ENCODE results near the gene SPEM3.

The SPEM3 gene

DNA sequence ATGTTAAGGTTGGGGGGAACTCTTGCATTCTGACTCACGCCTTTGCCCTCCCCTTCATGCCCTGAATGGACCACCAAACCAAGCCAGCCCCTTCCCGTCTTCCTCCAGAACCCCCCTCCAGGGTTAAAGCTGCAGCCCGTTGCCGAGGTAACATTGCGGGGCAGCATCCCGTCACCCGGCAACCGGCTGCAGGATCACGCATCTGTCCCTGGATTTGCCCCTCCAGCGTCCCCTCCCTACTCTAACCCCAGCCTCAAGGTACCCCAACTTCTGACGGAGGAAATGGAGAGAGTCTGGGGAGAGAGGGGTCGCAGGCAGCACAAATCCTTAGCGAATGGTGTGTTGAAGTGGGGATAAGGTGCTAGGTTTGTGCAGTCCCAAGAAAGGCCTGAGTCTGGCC, 21.6 kb upstream of the SPEM3 start:
- H3K4me1 Mint-ChIP-seq (ENCODE audit: low read depth in 2 of 2), result peaks cover 8 to 13% of the 10 kb centered on the region in 2 donors
- no peak overlapping the region for H3K27ac Mint-ChIP-seq
- no peaks in the 10 kb centered on the region for H3K9me3 Mint-ChIP-seq
- no peak for DNase-seq
- H3K27me3 Mint-ChIP-seq, result no peaks in the 10 kb centered on the region
- H3K4me3 Mint-ChIP-seq, result peak overlapping the region in 1 of 2 donors; percentile 47
- H3K36me3 Mint-ChIP-seq (ENCODE audit: insufficient read depth), result peaks cover 18% of the 10 kb centered on the region
- no peak for ATAC-seq (replicated peaks)

- H3K4me1 Mint-ChIP-seq (ENCODE audit: low read depth in 2 of 2), result peaks cover 8 to 13% of the 10 kb centered on the region in 2 donors
- H3K36me3 Mint-ChIP-seq (ENCODE audit: insufficient read depth), result peaks cover 18% of the 10 kb centered on the region
- no peak for ATAC-seq (replicated peaks)
- peak within 1 kb of the TSS in 1 of 2 donors; percentile 47 for H3K4me3 Mint-ChIP-seq
- H3K9me3 Mint-ChIP-seq, result no peaks in the 10 kb centered on the region
- no peak for DNase-seq
- H3K27me3 Mint-ChIP-seq, result no peaks in the 10 kb centered on the region
- no peak within 1 kb of the TSS for H3K27ac Mint-ChIP-seq
Observed at GRCh38 chr17:7407485-7408251, 21.0 kb upstream of the SPEM3 start, which contains the start of gene NLGN2. TSS of gene NLGN2 (plus strand) at chr17:7407845. CDS start at chr17:7408256, 411 bp downstream.

DNA sequence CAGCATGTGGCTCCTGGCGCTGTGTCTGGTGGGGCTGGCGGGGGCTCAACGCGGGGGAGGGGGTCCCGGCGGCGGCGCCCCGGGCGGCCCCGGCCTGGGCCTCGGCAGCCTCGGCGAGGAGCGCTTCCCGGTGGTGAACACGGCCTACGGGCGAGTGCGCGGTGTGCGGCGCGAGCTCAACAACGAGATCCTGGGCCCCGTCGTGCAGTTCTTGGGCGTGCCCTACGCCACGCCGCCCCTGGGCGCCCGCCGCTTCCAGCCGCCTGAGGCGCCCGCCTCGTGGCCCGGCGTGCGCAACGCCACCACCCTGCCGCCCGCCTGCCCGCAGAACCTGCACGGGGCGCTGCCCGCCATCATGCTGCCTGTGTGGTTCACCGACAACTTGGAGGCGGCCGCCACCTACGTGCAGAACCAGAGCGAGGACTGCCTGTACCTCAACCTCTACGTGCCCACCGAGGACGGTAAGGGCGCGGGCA, 20.4 kb upstream of the SPEM3 start:
- peaks cover 18% of the 10 kb centered on the region for H3K36me3 Mint-ChIP-seq (ENCODE audit: insufficient read depth)
- ATAC-seq (replicated peaks) (peak; percentile 9), DNase-seq (peak in 2 of 3 experiments; percentile 17 to 34)
- H3K27me3 Mint-ChIP-seq, result no peaks in the 10 kb centered on the region
- peaks cover 6 to 8% of the 10 kb centered on the region in 2 donors for H3K4me1 Mint-ChIP-seq (ENCODE audit: low read depth in 2 of 2)
- H3K27ac Mint-ChIP-seq, result no peak overlapping the region
- H3K4me3 Mint-ChIP-seq, result no peak overlapping the region
- no peaks in the 10 kb centered on the region for H3K9me3 Mint-ChIP-seq

GRCh38 chr17:7408863-7409262, 19.8 kb upstream of the SPEM3 start:
- ATAC-seq (replicated peaks) (no peak), DNase-seq (no peak)
- Mint-ChIP-seq H3K36me3 (ENCODE audit: insufficient read depth) (peaks cover 18% of the 10 kb centered on the region), H3K27ac (no peak overlapping the region), H3K4me3 (peak overlapping the region in 1 of 2 donors; percentile 51), H3K9me3 (no peaks in the 10 kb centered on the region), H3K4me1 (ENCODE audit: low read depth in 2 of 2) (peaks cover 6% of the 10 kb centered on the region in 2 donors), H3K27me3 (no peaks in the 10 kb centered on the region)

DNA sequence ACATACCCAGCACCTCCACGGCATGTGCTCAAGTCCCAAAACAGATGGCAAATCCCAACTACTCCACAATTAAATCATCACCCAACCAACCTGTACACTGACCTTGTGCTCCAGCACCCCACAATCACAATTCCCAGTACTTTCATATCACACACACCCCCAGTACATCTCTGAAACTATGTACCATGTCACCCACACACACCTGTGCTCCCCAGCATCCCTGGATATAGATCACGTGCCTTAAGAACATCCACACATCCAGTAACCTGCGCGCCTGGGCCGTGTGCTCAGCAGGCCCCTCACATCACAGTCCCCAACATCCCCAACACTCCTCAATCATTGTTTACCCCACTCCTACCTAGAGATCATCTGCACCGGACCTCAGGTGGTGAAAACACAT, 18.9 kb upstream of the SPEM3 start:
- ATAC-seq (replicated peaks) (no peak), DNase-seq (no peak)
- Mint-ChIP-seq H3K4me1 (ENCODE audit: low read depth in 2 of 2) (peaks cover 6% of the 10 kb centered on the region in 2 donors), H3K27ac (no peak overlapping the region), H3K27me3 (no peaks in the 10 kb centered on the region), H3K9me3 (no peaks in the 10 kb centered on the region), H3K36me3 (ENCODE audit: insufficient read depth) (peaks cover 9% of the 10 kb centered on the region), H3K4me3 (no peak overlapping the region)

DNA sequence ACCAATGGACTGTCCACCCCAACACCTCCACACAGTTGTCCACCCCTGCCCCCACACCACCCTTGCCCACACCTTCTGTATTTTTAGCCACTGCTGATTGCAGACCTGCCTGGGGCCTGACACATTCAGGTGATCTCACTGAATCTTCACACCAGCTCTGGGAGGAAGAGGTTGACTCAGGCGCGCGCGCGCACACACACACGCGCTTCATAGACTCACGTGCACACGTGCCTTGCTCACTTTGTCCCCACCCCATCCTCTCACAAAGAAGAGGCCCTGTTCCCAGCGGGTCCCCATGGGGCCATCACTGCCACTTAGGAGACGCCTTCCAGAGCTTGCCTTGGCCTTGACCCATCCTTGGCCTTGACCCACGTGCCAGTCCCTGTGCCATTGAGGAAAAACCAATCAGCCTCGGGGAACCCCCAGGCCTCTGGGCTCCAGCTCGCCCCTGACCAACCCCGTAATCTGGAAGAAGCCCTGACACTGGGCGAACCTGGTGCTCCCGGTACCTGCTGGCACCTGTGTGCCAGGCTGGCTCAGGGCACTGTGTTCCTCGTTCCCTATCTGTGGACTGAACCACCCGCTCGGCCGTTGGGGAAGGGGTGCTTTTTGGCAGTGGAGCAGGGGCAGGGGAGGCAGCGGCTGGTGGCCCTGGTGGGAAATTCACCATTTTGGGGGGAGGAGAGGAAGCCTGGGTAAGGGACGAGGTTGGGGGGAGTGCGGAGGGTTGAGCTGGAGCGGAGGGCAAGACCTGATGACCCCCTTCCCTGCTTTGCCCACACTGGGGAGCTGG, 17.8 kb upstream of the SPEM3 start:
- no peaks in the 10 kb centered on the region for H3K27me3 Mint-ChIP-seq
- no peak overlapping the region for H3K4me3 Mint-ChIP-seq
- H3K4me1 Mint-ChIP-seq (ENCODE audit: low read depth in 2 of 2), result peaks cover 2 to 5% of the 10 kb centered on the region in 2 donors
- no peaks in the 10 kb centered on the region for H3K9me3 Mint-ChIP-seq
- H3K36me3 Mint-ChIP-seq (ENCODE audit: insufficient read depth), result peaks cover 9% of the 10 kb centered on the region
- no peak for DNase-seq
- no peak for ATAC-seq (replicated peaks)
- H3K27ac Mint-ChIP-seq, result no peak overlapping the region

DNA sequence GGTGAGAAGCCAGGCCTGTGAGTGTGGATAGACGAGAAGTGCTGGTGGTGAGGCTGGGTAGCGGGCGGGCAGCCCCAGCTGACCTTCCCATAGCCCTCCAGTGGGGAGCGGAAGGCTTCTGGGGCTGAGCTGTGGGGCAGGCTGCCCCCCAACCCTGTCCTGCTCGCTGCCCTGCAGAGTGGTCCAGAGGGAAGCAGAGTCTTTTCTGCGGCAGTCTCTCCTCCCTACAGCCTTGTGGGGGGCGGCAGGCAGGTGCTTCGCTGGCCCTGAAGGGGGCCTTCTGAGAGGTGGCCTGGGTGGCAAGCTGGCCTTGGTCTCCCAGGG, 17.3 kb upstream of the SPEM3 start:
- no peaks in the 10 kb centered on the region for H3K9me3 Mint-ChIP-seq

DNA sequence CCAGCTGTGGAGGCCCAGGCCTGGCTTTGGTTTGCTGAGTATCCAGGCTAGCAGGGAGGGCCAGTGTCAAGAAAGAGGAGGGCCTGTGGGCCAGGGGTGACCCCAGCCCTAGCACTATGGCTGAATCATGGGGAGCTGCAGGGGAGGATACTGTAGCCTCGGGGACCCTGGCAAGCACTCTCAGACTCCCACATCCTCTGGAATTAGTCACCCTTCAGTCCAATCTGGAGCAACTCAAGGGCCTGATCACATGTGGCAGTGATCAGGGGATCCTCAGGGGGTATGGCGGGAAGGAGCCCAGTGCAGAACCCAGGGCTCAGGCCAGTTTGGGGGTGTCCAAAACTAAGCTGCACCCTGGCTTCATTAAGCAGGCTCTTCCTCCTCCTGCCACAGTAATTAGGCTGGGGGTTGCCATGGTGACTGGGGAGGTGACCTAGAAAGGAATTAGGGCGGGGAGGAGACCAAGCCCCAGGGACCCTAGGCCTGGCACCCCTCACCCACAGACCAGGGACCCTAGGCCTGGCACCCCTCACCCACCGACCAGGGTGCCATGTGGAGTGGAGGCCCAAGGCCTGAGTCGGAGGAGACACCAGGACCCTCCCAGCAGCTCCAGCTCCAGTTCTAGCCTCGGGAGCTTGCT, 15.2 kb upstream of the SPEM3 start:
- ATAC-seq (replicated peaks), result no peak
- no peak overlapping the region for H3K4me3 Mint-ChIP-seq
- H3K27ac Mint-ChIP-seq, result no peak overlapping the region
- H3K4me1 Mint-ChIP-seq (ENCODE audit: low read depth in 2 of 2), result peaks cover 1 to 4% of the 10 kb centered on the region in 2 donors
- H3K9me3 Mint-ChIP-seq, result no peaks in the 10 kb centered on the region
- no peaks in the 10 kb centered on the region for H3K36me3 Mint-ChIP-seq (ENCODE audit: insufficient read depth)
- H3K27me3 Mint-ChIP-seq, result peaks cover 0 to under 1% of the 10 kb centered on the region in 2 donors
- DNase-seq, result no peak

More for the DNA sequence above, 17.3 kb upstream of the SPEM3 start:
- no peak for ATAC-seq (replicated peaks)
- Mint-ChIP-seq H3K27me3 (no peaks in the 10 kb centered on the region), H3K4me1 (ENCODE audit: low read depth in 2 of 2) (peaks cover under 1 to 3% of the 10 kb centered on the region in 2 donors), H3K4me3 (no peak overlapping the region), H3K36me3 (ENCODE audit: insufficient read depth) (peaks cover 7% of the 10 kb centered on the region), H3K27ac (no peak overlapping the region)
- no peak for DNase-seq

DNA sequence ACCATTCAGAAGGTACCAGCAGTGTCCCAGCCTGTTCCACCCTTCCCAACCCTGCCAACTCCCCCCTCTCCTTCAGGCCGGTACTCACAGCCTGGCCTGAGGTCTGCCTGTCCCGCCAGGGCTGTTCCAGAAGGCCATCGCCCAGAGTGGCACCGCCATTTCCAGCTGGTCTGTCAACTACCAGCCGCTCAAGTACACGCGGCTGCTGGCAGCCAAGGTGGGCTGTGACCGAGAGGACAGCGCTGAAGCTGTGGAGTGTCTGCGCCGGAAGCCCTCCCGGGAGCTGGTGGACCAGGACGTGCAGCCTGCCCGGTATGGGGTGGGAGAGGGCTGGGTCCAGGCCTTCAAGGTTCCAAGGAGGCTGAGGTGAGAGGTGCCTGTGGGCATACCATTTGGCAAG, 13.8 kb upstream of the SPEM3 start:
- Mint-ChIP-seq H3K4me1 (ENCODE audit: low read depth in 2 of 2) (peaks cover 1 to 4% of the 10 kb centered on the region in 2 donors), H3K27me3 (peaks cover 6 to 10% of the 10 kb centered on the region in 2 donors), H3K27ac (no peak overlapping the region), H3K36me3 (ENCODE audit: insufficient read depth) (no peaks in the 10 kb centered on the region), H3K4me3 (no peak overlapping the region), H3K9me3 (no peaks in the 10 kb centered on the region)
- no peak for ATAC-seq (replicated peaks)
- DNase-seq, result no peak

GRCh38 chr17:7415784-7416183, 12.9 kb upstream of the SPEM3 start:
- DNase-seq, result no peak
- H3K27ac Mint-ChIP-seq, result no peak overlapping the region
- H3K4me1 Mint-ChIP-seq (ENCODE audit: low read depth in 2 of 2), result peaks cover 1 to 4% of the 10 kb centered on the region in 2 donors
- H3K4me3 Mint-ChIP-seq, result no peak overlapping the region
- no peaks in the 10 kb centered on the region for H3K9me3 Mint-ChIP-seq
- peaks cover 7 to 10% of the 10 kb centered on the region in 2 donors for H3K27me3 Mint-ChIP-seq
- no peaks in the 10 kb centered on the region for H3K36me3 Mint-ChIP-seq (ENCODE audit: insufficient read depth)
- ATAC-seq (replicated peaks), result no peak

GRCh38 chr17:7416323-7416722, 12.3 kb upstream of the SPEM3 start:
- H3K27ac Mint-ChIP-seq, result no peak overlapping the region
- no peak for ATAC-seq (replicated peaks)
- H3K9me3 Mint-ChIP-seq, result no peaks in the 10 kb centered on the region
- H3K27me3 Mint-ChIP-seq, result peaks cover 7 to 10% of the 10 kb centered on the region in 2 donors
- peaks cover 1 to 4% of the 10 kb centered on the region in 2 donors for H3K4me1 Mint-ChIP-seq (ENCODE audit: low read depth in 2 of 2)
- H3K4me3 Mint-ChIP-seq, result no peak overlapping the region
- no peaks in the 10 kb centered on the region for H3K36me3 Mint-ChIP-seq (ENCODE audit: insufficient read depth)
- no peak for DNase-seq

GRCh38 chr17:7417056-7417655, 11.5 kb upstream of the SPEM3 start:
- no peak overlapping the region for H3K4me3 Mint-ChIP-seq
- H3K9me3 Mint-ChIP-seq, result no peaks in the 10 kb centered on the region
- peaks cover 1 to 4% of the 10 kb centered on the region in 2 donors for H3K4me1 Mint-ChIP-seq (ENCODE audit: low read depth in 2 of 2)
- no peak for ATAC-seq (replicated peaks)
- no peak for DNase-seq
- H3K27me3 Mint-ChIP-seq, result peaks cover 7 to 10% of the 10 kb centered on the region in 2 donors
- no peak overlapping the region for H3K27ac Mint-ChIP-seq
- H3K36me3 Mint-ChIP-seq (ENCODE audit: insufficient read depth), result no peaks in the 10 kb centered on the region

GRCh38 chr17:7418472-7419152, 10.0 kb upstream of the SPEM3 start:
- Mint-ChIP-seq H3K27ac (no peak overlapping the region), H3K36me3 (ENCODE audit: insufficient read depth) (no peaks in the 10 kb centered on the region), H3K4me3 (no peak overlapping the region), H3K9me3 (no peaks in the 10 kb centered on the region), H3K27me3 (peaks cover 7 to 10% of the 10 kb centered on the region in 2 donors), H3K4me1 (ENCODE audit: low read depth in 2 of 2) (peaks cover 0 to 4% of the 10 kb centered on the region in 2 donors)
- ATAC-seq (replicated peaks) (no peak), DNase-seq (no peak)

Measured in effector memory CD8-positive, alpha-beta T cell (primary cell).